GM10248 (cell line): ENCODE measurements around the gene SHISA5.
"Not testable (repeated sequence)": the region's sequence is repeated elsewhere in the genome, so short reads cannot be mapped to it uniquely, and the experiment has no call there.

Experiments
- CTCF ChIA-PET: fragments of 300-600 bp; sonication (Branson Sonifier 250); formaldehyde crosslinking; extraction: SDS; loops from one replicate; lab custom pipeline; 2021; ENCODE audit warnings: antibody characterized with exemption; lab: Yijun Ruan, JAX
- POLR2A ChIA-PET: fragments of 350-650 bp; sonication (Branson Sonifier 250); formaldehyde crosslinking; extraction: SDS; loops from one replicate; lab custom pipeline; 2020; ENCODE audit warnings: antibody characterized with exemption; lab: Yijun Ruan, JAX
- DNase-seq: peaks from one replicate; pipeline ENCODE4 v3.0.0; 2012; ENCODE audit errors: extremely low spot score
- CTCF ChIP-seq: IDR thresholded peaks from 2 replicates; pipeline ENCODE4 v1.5.1; 2012; ENCODE audit warnings: mild to moderate bottlenecking, low read depth; ENCODE audit errors: extremely low read depth, missing control alignments, control extremely low read depth

SHISA5 gene

GRCh38 chr3:48535578-48535977 is 31.6 kb upstream of the SHISA5 start:
- no peak for TF ChIP-seq CTCF
- ChIA-PET CTCF (interaction anchor here (1.1 to 1.3 kb wide), 2 partner anchors 14 to 22 kb away, joined by 3 to 5 read pairs; no protein-coding TSS in a partner anchor), POLR2A (interaction anchor here (0.5 kb wide), 1 partner anchor 27 kb away, joined by 4 read pairs; no protein-coding TSS in a partner anchor)
- DNase-seq = no peak

GRCh38 chr3:48532977-48533337 is 29.0 kb upstream of the SHISA5 start:
- no peak for DNase-seq
- ChIA-PET POLR2A (no interaction called here), CTCF (interaction anchor here (1.0 to 1.4 kb wide), 4 partner anchors 9 to 132 kb away, joined by 3 to 6 read pairs (median 4); no protein-coding TSS in a partner anchor)
- no peak for TF ChIP-seq CTCF

- DNase-seq = no peak
- no peak for TF ChIP-seq CTCF
- ChIA-PET POLR2A (no interaction called here), CTCF (interaction anchor here (0.9 to 1.9 kb wide), 5 partner anchors 8 to 132 kb away, joined by 3 to 9 read pairs (median 3); no protein-coding TSS in a partner anchor)
Measured at GRCh38 chr3:48532271-48532976, 28.4 kb upstream of the SHISA5 start.

GRCh38 chr3:48530701-48531100 is 26.7 kb upstream of the SHISA5 start:
- CTCF ChIA-PET = interaction anchor here (1.1 to 3.2 kb wide), 7 partner anchors 10 to 130 kb away, joined by 3 to 13 read pairs (median 6); partner anchors contain the start of gene SLC26A6
- DNase-seq, POLR2A ChIA-PET: not testable (repeated sequence)

GRCh38 chr3:48528754-48529153 is 24.8 kb upstream of the SHISA5 start:
- DNase-seq = no peak
- POLR2A ChIA-PET = no interaction called here
- CTCF ChIA-PET = interaction anchor here (0.7 to 3.2 kb wide), 3 partner anchors 19 to 93 kb away, joined by 3 to 13 read pairs (median 8); no protein-coding TSS in a partner anchor
- TF ChIP-seq CTCF = no peak

- TF ChIP-seq CTCF = no peak
- ChIA-PET CTCF (interaction anchor here (0.7 to 3.2 kb wide), 4 partner anchors 13 to 21 kb away, joined by 3 to 13 read pairs (median 4); no protein-coding TSS in a partner anchor), POLR2A (no interaction called here)
- no peak for DNase-seq
Measured at GRCh38 chr3:48528048-48528447, 24.1 kb upstream of the SHISA5 start.

GRCh38 chr3:48524970-48525369 is 21.0 kb upstream of the SHISA5 start:
- ChIA-PET POLR2A (no interaction called here), CTCF (interaction anchor here (1.1 to 4.3 kb wide), 4 partner anchors 14 to 124 kb away, joined by 3 to 17 read pairs (median 4); no protein-coding TSS in a partner anchor)
- DNase-seq = no peak
- no peak for TF ChIP-seq CTCF
